HEK293T (cell line): ENCODE data around the gene OPCML.

Experiments
- ARNT ChIP-seq: fragments of 450-650 bp; IDR thresholded peaks from 2 replicates; pipeline ENCODE4 v1.6.1; 2017; ENCODE audit warnings: mild to moderate bottlenecking
- BHLHE40 ChIP-seq: fragments of 450-650 bp; IDR thresholded peaks from 2 replicates; pipeline ENCODE4 v1.6.1; 2016; ENCODE audit warnings: mild to moderate bottlenecking, moderate library complexity, borderline replicate concordance
- CTBP1 ChIP-seq: fragments of 450-650 bp; IDR thresholded peaks from 2 replicates; pipeline ENCODE4 v1.6.1; 2016; ENCODE audit warnings: borderline replicate concordance
- ELF4 ChIP-seq: fragments of 450-650 bp; IDR thresholded peaks from 2 replicates; pipeline ENCODE4 v1.6.1; 2017; ENCODE audit warnings: antibody characterized with exemption
- FOXA1 ChIP-seq: fragments of 450-650 bp; IDR thresholded peaks from 2 replicates; pipeline ENCODE4 v1.6.1; 2016; ENCODE audit warnings: mild to moderate bottlenecking
- FOXK2 ChIP-seq: fragments of 450-650 bp; IDR thresholded peaks from 2 replicates; pipeline ENCODE4 v1.6.1; 2016; ENCODE audit warnings: mild to moderate bottlenecking
- FOXM1 ChIP-seq: fragments of 450-650 bp; IDR thresholded peaks from 2 replicates; pipeline ENCODE4 v1.6.1; 2017; ENCODE audit warnings: mild to moderate bottlenecking, borderline replicate concordance
- HDGF ChIP-seq: fragments of 450-650 bp; IDR thresholded peaks from 2 replicates; pipeline ENCODE4 v1.6.1; 2017; ENCODE audit warnings: antibody characterized with exemption, borderline replicate concordance
- LEF1 ChIP-seq: fragments of 450-650 bp; IDR thresholded peaks from 2 replicates; pipeline ENCODE4 v1.6.1; 2017; ENCODE audit warnings: mild to moderate bottlenecking, borderline replicate concordance
- SP1 ChIP-seq: fragments of 450-650 bp; IDR thresholded peaks from 2 replicates; pipeline ENCODE4 v1.6.1; 2017
- SUZ12 ChIP-seq: fragments of 450-650 bp; IDR thresholded peaks from 2 replicates; pipeline ENCODE4 v1.6.1; 2016; ENCODE audit warnings: mild to moderate bottlenecking
- TARDBP ChIP-seq: fragments of 450-650 bp; IDR thresholded peaks from 2 replicates; pipeline ENCODE4 v1.6.1; 2016
- ZNF384 ChIP-seq: fragments of 450-650 bp; IDR thresholded peaks from 2 replicates; pipeline ENCODE4 v1.6.1; 2016

DNA sequence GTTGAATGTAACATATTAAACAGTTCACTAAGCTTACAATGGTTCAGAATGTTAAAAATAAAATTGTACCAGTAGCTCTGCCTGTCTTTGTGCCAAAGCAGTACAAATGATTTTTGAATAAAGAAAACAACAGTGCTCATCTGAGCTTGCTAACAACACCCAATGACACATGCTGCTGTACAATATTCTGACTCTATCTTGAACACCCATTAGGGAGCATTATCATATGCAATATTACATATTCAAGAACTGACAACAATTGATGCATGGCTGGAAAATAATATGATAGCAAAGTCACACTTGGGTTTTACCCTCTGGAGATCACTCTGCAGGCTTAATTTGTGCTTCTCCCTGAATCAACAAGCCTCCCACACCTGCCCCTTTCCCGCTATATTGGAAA is 953.7 kb downstream of the OPCML start:
- TF ChIP-seq FOXM1 (no peak), ZNF384 (no peak), ELF4 (no peak), TARDBP (no peak), FOXK2 (no peak), HDGF (no peak), SP1 (no peak), FOXA1 (no peak), SUZ12 (no peak), LEF1 (no peak), BHLHE40 (no peak), CTBP1 (no peak), ARNT (no peak)
